Esophagus muscularis mucosa (tissue), 4 donors: ENCODE results near the gene ARHGEF6. TPM values are rescaled to one million over a fixed set of nuclear protein-coding genes. Genes with fewer than 3 reads are reported as not detected.

Experiments
- DNase-seq: peaks from one replicate; pipeline ENCODE4 v3.0.0-alpha.2; 2017; ENCODE audit errors: extremely low spot score
- H3K27ac ChIP-seq, 4 donors: fragments of 200-600 bp; sonication (generic); replicated peaks in 1 of 4; 1 replicate in 3 of 4; 2 replicates in 1 of 4; pipeline ENCODE4 v1.5.1; 2016 to 2019; ENCODE audit warnings: mild to moderate bottlenecking in 1 of 4
- H3K27me3 ChIP-seq, 4 donors: fragments of 200-600 bp; sonication (generic); one replicate each; pipeline versions ENCODE4 v1.5.1 to v1.6.0; 2016 to 2019
- H3K36me3 ChIP-seq, 4 donors: fragments of 200-600 bp; sonication (generic); one replicate each; pipeline ENCODE4 v1.5.1; 2016 to 2019
- H3K4me1 ChIP-seq, 4 donors: fragments of 200-600 bp; sonication (generic); one replicate each; pipeline ENCODE4 v1.5.1; 2016 to 2019
- H3K4me3 ChIP-seq, 4 donors: fragments of 200-600 bp; sonication (generic); 1 replicate in 2 of 4; 2 replicates in 2 of 4; pipeline ENCODE4 v1.5.1; 2016 to 2019; ENCODE audit warnings: mild to moderate bottlenecking in 4 of 4, moderate library complexity in 1 of 4
- H3K9me3 ChIP-seq, 4 donors: fragments of 200-600 bp; sonication (generic); 1 replicate in 3 of 4; 2 replicates in 1 of 4; pipeline ENCODE4 v1.5.1; 2016 to 2019
- EP300 ChIP-seq: sonication (generic); formaldehyde crosslinking; IDR thresholded peaks from one replicate; pipeline ENCODE4 v1.6.1; 2017; ENCODE audit warnings: antibody characterized with exemption
- POLR2A ChIP-seq: fragments of 450-650 bp; IDR thresholded peaks from one replicate; pipeline ENCODE4 v1.6.1; 2017; ENCODE audit warnings: antibody characterized with exemption, moderate library complexity, mild to moderate bottlenecking, low read depth
- POLR2AphosphoS5 ChIP-seq, 2 donors: sonication (generic); formaldehyde crosslinking; IDR thresholded peaks; one replicate each; pipeline ENCODE4 v1.6.1; 2017; ENCODE audit warnings: antibody characterized with exemption in 2 of 2
- WGBS: methylation state at CpG from one replicate; pipeline ENCODE4 v1.1.5; 2018; 5-methylcytosine and 5-hydroxymethylcytosine counted together
- intact Hi-C: fragments of 100-400 bp; cut with DNase I; formaldehyde crosslinking; loops from one replicate; pipeline ENCODE4 v1.15.1; 2023
- total RNA-seq, 4 donors: library from RNA; depleted of rRNA; stranded (reverse); fragments of >200 nt; gene quantifications; one replicate each; pipeline versions ENCODE4 v1.1.0 to v1.2.1, GENCODE V29; 2016
- TF ChIP-seq, protein P1 (sequence below), 3 experiments: fragments of 200-600 bp in 2 of 3; fragments of 450-650 bp in 1 of 3; sonication (generic) in 2 of 3; IDR thresholded peaks; one replicate each; pipeline ENCODE4 v1.5.1; 2017 to 2019; ENCODE audit warnings: antibody characterized with exemption in 3 of 3, mild to moderate bottlenecking in 2 of 3, moderate library complexity in 1 of 3

The ARHGEF6 gene
- total RNA-seq, 4 donors from 2014 or later: 13.4 to 16.4 (median 15.0) TPM

DNA sequence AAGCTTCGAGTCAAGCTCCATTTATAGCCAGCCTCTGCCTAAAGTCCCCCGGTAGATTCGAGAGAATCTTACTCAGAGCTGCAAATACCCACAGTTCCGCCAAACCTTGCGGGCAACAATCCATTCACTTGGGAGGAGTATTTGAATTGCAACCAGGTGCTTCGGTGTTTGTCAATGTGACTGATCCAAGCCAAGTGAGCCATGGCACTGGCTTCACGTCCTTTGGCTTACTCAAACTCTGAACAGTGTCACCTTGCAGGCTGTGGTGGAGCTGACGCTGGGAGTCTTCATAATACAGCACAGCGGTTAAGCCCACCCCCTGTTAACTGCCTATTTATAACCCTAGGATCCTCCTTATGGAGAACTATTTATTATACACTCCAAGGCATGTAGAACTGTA, 121.6 kb downstream of the ARHGEF6 start:
- Histone ChIP-seq H3K36me3 (peaks cover 0 to under 1% (median 0%) of the 10 kb centered on the region in 4 donors), H3K9me3 (no peaks in the 10 kb centered on the region), H3K4me3 (no peak overlapping the region), H3K27ac (no peak overlapping the region), H3K4me1 (no peaks in the 10 kb centered on the region), H3K27me3 (no peaks in the 10 kb centered on the region)
- WGBS: 85% methylated on average over 9 of the region's 9 CpGs
- no peak for DNase-seq
- TF ChIP-seq, protein P1, sequence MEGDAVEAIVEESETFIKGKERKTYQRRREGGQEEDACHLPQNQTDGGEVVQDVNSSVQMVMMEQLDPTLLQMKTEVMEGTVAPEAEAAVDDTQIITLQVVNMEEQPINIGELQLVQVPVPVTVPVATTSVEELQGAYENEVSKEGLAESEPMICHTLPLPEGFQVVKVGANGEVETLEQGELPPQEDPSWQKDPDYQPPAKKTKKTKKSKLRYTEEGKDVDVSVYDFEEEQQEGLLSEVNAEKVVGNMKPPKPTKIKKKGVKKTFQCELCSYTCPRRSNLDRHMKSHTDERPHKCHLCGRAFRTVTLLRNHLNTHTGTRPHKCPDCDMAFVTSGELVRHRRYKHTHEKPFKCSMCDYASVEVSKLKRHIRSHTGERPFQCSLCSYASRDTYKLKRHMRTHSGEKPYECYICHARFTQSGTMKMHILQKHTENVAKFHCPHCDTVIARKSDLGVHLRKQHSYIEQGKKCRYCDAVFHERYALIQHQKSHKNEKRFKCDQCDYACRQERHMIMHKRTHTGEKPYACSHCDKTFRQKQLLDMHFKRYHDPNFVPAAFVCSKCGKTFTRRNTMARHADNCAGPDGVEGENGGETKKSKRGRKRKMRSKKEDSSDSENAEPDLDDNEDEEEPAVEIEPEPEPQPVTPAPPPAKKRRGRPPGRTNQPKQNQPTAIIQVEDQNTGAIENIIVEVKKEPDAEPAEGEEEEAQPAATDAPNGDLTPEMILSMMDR (IDR thresholded peaks at IDR 0.05): no peak
- intact Hi-C loops: no loop called here

DNA sequence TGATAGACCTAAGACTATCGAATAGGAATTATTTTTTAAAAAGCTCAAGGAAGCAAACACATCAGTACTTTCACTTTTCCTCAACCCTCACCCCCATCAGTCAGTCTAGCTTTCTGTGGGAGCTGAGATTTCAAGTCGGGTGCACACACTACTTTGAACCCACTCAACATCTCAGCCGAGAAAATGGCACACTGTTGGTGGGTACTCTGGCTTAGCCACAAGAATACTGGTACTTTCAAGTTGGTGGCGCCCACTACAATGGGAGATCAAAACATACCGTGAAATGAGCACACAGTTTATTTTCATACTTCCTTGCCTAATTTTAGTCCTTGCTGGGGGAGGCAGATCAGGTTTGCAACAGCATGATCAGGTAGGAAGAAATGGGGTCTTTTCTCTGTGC, 122.6 kb downstream of the ARHGEF6 start:
- Histone ChIP-seq H3K36me3 (no peaks in the 10 kb centered on the region), H3K27ac (no peak overlapping the region), H3K27me3 (no peaks in the 10 kb centered on the region), H3K4me1 (no peaks in the 10 kb centered on the region), H3K9me3 (no peaks in the 10 kb centered on the region), H3K4me3 (no peak overlapping the region)
- no peak for DNase-seq
- WGBS: 84% methylated on average over 5 of the region's 5 CpGs
- intact Hi-C loops: no loop called here
- TF ChIP-seq POLR2AphosphoS5 (IDR thresholded peaks at IDR 0.05) (no peak), POLR2A (no peak), EP300 (no peak)
- TF ChIP-seq, protein P1 (IDR thresholded peaks at IDR 0.05): no peak

DNA sequence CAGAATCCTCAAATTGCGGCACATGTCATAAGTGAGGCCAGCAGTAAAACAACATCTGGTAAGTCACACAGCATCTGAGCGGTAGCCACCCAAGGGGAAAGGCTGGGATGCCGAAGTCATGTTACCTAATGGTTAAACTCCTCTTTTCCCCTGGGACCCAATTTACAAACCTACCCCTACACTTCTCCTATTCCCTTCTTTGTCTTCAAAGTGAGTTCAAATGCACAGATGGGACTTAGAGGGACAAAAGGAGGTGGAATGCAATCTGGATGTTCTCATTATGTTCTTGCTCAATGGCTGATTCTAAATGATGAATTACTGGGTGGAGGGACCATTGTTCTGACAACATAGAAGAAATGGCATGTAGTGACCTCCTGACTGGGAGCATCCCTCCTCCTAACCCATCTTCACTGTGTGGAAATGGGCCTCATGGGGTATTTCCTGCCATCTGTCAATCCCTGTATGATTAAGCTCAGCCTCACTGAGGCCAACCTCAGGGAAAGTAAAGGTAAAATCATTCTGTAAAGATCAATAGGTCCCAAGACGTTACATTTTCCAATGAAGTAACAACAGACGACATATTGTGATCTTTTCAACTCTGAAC, 124.3 kb downstream of the ARHGEF6 start:
- no peak for DNase-seq
- no peaks in the 10 kb centered on the region for H3K36me3 ChIP-seq
- H3K9me3 ChIP-seq: no peaks in the 10 kb centered on the region
- H3K27me3 ChIP-seq: no peaks in the 10 kb centered on the region
- no peak overlapping the region for H3K27ac ChIP-seq
- TF ChIP-seq POLR2AphosphoS5 (IDR thresholded peaks at IDR 0.05): no peak
- TF ChIP-seq, protein P1 (IDR thresholded peaks at IDR 0.05): no peak
- no peak for TF ChIP-seq POLR2A
- TF ChIP-seq EP300: no peak
- no peaks in the 10 kb centered on the region for H3K4me1 ChIP-seq
- WGBS: 71% methylated on average over 5 of the region's 5 CpGs
- intact Hi-C loops: no loop called here
- H3K4me3 ChIP-seq: no peak overlapping the region

DNA sequence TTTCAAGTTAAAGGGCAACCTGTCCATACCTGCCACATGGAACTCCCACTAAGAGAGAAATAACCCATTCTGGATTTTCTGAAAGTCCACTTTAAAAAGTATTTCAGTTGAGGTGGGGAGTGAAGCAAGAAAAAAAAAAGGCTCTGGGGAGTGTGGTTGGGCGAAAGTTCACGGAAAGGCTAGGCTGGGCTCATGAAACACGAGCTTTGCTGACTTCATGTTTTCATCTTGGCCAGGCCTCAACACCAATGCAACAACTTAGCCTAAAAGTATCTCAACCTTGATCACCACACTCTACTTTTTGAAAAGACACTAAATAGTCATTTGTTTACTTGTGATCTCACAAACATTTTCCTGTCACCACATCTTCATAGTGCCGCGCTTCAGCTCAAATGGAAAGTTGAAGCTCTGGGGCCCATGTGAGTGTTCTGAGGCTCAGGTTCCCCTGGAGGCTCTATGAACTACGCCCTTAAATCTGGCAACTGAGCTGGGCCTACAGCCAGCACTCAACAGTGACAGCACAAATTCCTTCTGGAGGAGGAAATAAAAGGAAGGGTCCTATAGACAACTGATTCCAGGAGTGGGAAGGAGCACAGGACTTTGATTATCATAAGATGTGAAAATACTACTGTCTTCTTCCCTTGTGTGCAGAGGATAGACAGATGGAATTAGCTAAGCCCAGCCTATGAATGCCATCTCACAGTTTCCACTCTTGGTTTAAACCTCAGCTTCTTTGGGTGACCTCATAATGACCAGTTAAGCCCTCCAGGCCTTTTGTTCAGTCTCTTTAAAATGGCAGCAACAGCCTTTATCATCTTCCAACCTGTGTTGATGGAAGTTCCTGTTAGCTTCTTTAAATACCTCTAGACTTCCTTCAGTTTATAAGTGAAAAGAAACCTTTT, 127.7 kb downstream of the ARHGEF6 start:
- no peak overlapping the region for H3K4me3 ChIP-seq
- H3K27me3 ChIP-seq: no peaks in the 10 kb centered on the region
- 63% methylated on average over 6 of the region's 6 CpGs for WGBS
- no peak overlapping the region for H3K27ac ChIP-seq
- DNase-seq: no peak
- intact Hi-C loops: no loop called here
- no peaks in the 10 kb centered on the region for H3K9me3 ChIP-seq
- no peaks in the 10 kb centered on the region for H3K36me3 ChIP-seq
- no peak for TF ChIP-seq EP300
- no peak for TF ChIP-seq POLR2AphosphoS5 (IDR thresholded peaks at IDR 0.05)
- TF ChIP-seq, protein P1 (IDR thresholded peaks at IDR 0.05): no peak
- TF ChIP-seq POLR2A: no peak
- H3K4me1 ChIP-seq: no peaks in the 10 kb centered on the region
